KMS-11 (cell line): Measurements from ENCODE around the gene CECR2.
"Not testable (repeated sequence)": the region's sequence is repeated elsewhere in the genome, so short reads cannot be mapped to it uniquely, and the experiment has no call there.

ENCODE experiments used
- H2AFZ ChIP-seq: fragments of 200-600 bp; sonication (generic); 2 replicates; pipeline ENCODE4 v1.6.1; 2016; ENCODE audit warnings: antibody characterized with exemption, mixed run types, low read depth
- H3K27ac ChIP-seq: fragments of 200-600 bp; sonication (generic); 2 replicates; pipeline ENCODE4 v1.6.1; 2016; ENCODE audit warnings: mild to moderate bottlenecking, mixed run types
- H3K27me3 ChIP-seq: fragments of 200-600 bp; sonication (generic); 2 replicates; pipeline ENCODE4 v1.6.1; 2017; ENCODE audit warnings: mild to moderate bottlenecking, low read depth, mixed run types, moderate library complexity; ENCODE audit not compliant: insufficient read depth
- H3K36me3 ChIP-seq: fragments of 200-600 bp; sonication (generic); 2 replicates; pipeline ENCODE4 v1.6.1; 2017; ENCODE audit warnings: mild to moderate bottlenecking, mixed run types; ENCODE audit not compliant: insufficient read depth
- H3K4me1 ChIP-seq: fragments of 200-600 bp; sonication (generic); 2 replicates; pipeline ENCODE4 v1.6.1; 2016; ENCODE audit warnings: mild to moderate bottlenecking, low read depth, mixed run types; ENCODE audit not compliant: poor library complexity, severe bottlenecking
- H3K4me2 ChIP-seq: fragments of 200-600 bp; sonication (generic); 2 replicates; pipeline ENCODE4 v1.7.0; 2016; ENCODE audit warnings: mild to moderate bottlenecking, mixed run types
- H3K4me3 ChIP-seq: fragments of 200-600 bp; sonication (generic); IDR thresholded peaks from 2 replicates; pipeline ENCODE4 v1.6.1; 2017; ENCODE audit warnings: low read depth, low read length, mixed read lengths; ENCODE audit not compliant: insufficient read depth
- H3K79me2 ChIP-seq: fragments of 200-600 bp; sonication (generic); 2 replicates; pipeline ENCODE4 v1.6.1; 2016; ENCODE audit warnings: low read depth, mixed run types; ENCODE audit not compliant: insufficient read depth
- H3K9ac ChIP-seq: fragments of 200-600 bp; sonication (generic); 2 replicates; pipeline ENCODE4 v1.6.1; 2016; ENCODE audit warnings: mild to moderate bottlenecking, mixed run types
- H4K20me1 ChIP-seq: fragments of 200-600 bp; sonication (generic); 2 replicates; pipeline ENCODE4 v1.6.1; 2016; ENCODE audit warnings: mild to moderate bottlenecking, mixed run types; ENCODE audit not compliant: insufficient read depth
- CTCF ChIP-seq: fragments of 200-600 bp; sonication (generic); conservative IDR thresholded peaks from 2 replicates; pipeline ENCODE4 v1.6.1; 2017; ENCODE audit warnings: low read depth, mild to moderate bottlenecking, antibody characterized with exemption, low read length, moderate library complexity, mixed read lengths

CECR2 gene

GRCh38 chr22:17512960-17513359, 143.7 kb downstream of the CECR2 start:
- no peaks in the 10 kb centered on the region for H3K4me1 ChIP-seq
- H3K4me2 ChIP-seq, result no peak overlapping the region
- no peaks in the 10 kb centered on the region for H3K36me3 ChIP-seq
- TF ChIP-seq CTCF, result no peak
- no peak overlapping the region for H2AFZ ChIP-seq
- no peak overlapping the region for H3K4me3 ChIP-seq
- H3K9ac ChIP-seq, result no peak overlapping the region
- no peaks in the 10 kb centered on the region for H3K79me2 ChIP-seq
- H4K20me1 ChIP-seq, result no peaks in the 10 kb centered on the region
- H3K27me3 ChIP-seq, result no peaks in the 10 kb centered on the region
- H3K27ac ChIP-seq, result no peak overlapping the region

- Histone ChIP-seq H3K79me2 (no peaks in the 10 kb centered on the region), H3K4me2 (no peak overlapping the region), H4K20me1 (no peaks in the 10 kb centered on the region), H3K4me3 (no peak overlapping the region), H3K27me3 (no peaks in the 10 kb centered on the region), H2AFZ (no peak overlapping the region), H3K36me3 (no peaks in the 10 kb centered on the region), H3K27ac (no peak overlapping the region), H3K4me1 (no peaks in the 10 kb centered on the region), H3K9ac (no peak overlapping the region)
- TF ChIP-seq CTCF, result no peak
Measured at GRCh38 chr22:17513612-17514011, 144.4 kb downstream of the CECR2 start.

GRCh38 chr22:17514084-17514483, 144.8 kb downstream of the CECR2 start:
- H3K27me3 ChIP-seq, result no peaks in the 10 kb centered on the region
- H3K4me2 ChIP-seq, result no peak overlapping the region
- no peak overlapping the region for H2AFZ ChIP-seq
- TF ChIP-seq CTCF, result no peak
- H3K4me1 ChIP-seq, result no peaks in the 10 kb centered on the region
- no peak overlapping the region for H3K9ac ChIP-seq
- H3K36me3 ChIP-seq, result no peaks in the 10 kb centered on the region
- no peaks in the 10 kb centered on the region for H4K20me1 ChIP-seq
- H3K4me3 ChIP-seq, result no peak overlapping the region
- no peak overlapping the region for H3K27ac ChIP-seq
- H3K79me2 ChIP-seq, result no peaks in the 10 kb centered on the region

GRCh38 chr22:17518406-17518805, 149.1 kb downstream of the CECR2 start:
- Histone ChIP-seq H3K4me1 (no peaks in the 10 kb centered on the region), H2AFZ (no peak overlapping the region), H3K9ac (no peak overlapping the region), H3K4me3 (no peak overlapping the region), H3K79me2 (no peaks in the 10 kb centered on the region), H3K27me3 (no peaks in the 10 kb centered on the region), H3K36me3 (no peaks in the 10 kb centered on the region), H4K20me1 (no peaks in the 10 kb centered on the region), H3K27ac (no peak overlapping the region), H3K4me2 (no peak overlapping the region)
- TF ChIP-seq CTCF, result no peak

GRCh38 chr22:17521971-17522370, 152.7 kb downstream of the CECR2 start:
- not testable (repeated sequence) for H4K20me1 ChIP-seq, H3K4me3 ChIP-seq, H3K27ac ChIP-seq, H3K79me2 ChIP-seq, H3K4me1 ChIP-seq, H3K4me2 ChIP-seq, H3K36me3 ChIP-seq, H3K27me3 ChIP-seq, H3K9ac ChIP-seq, H2AFZ ChIP-seq
